Endothelial cell of hepatic sinusoid (primary cell): Measurements from ENCODE around the gene RABEP1.
"Not testable (repeated sequence)": the region's sequence is repeated elsewhere in the genome, so short reads cannot be mapped to it uniquely, and the experiment has no call there.

Source experiments
- in situ Hi-C: cut with HindIII; loops from 2 replicates; pipeline ENCODE4 v1.10.0; 2017; ENCODE audit warnings: low sequenced_read_pairs

The RABEP1 gene

GRCh38 chr17:5281814-5282641 lies at the start of gene RABEP1:
RABEP1 (plus strand) TSS chr17:5282284; CDS start chr17:5282487, 203 bp downstream.
- in situ Hi-C loops = no loop called here

- in situ Hi-C loops = not testable (repeated sequence)
Measured at GRCh38 chr17:5233492-5233891, 48.6 kb upstream of the RABEP1 start.

- in situ Hi-C loops = no loop called here
Measured at GRCh38 chr17:5234645-5235576, 47.2 kb upstream of the RABEP1 start, which contains the start of gene SCIMP. SCIMP (minus strand) TSS chr17:5234860; CDS start chr17:5234755, 105 bp downstream.

GRCh38 chr17:5236938-5237540 lies 45.0 kb upstream of the RABEP1 start:
- in situ Hi-C loops = no loop called here

GRCh38 chr17:5237541-5238016 lies 44.5 kb upstream of the RABEP1 start:
- in situ Hi-C loops = no loop called here

GRCh38 chr17:5238333-5238732 lies 43.8 kb upstream of the RABEP1 start:
- in situ Hi-C loops = no loop called here

GRCh38 chr17:5239769-5240168 lies 42.3 kb upstream of the RABEP1 start:
- in situ Hi-C loops = not testable (repeated sequence)

GRCh38 chr17:5241861-5242671 lies 40.0 kb upstream of the RABEP1 start:
- in situ Hi-C loops = no loop called here

GRCh38 chr17:5247621-5248020 lies 34.5 kb upstream of the RABEP1 start:
- in situ Hi-C loops = no loop called here

- in situ Hi-C loops = no loop called here
Measured at GRCh38 chr17:5248821-5249479, 33.1 kb upstream of the RABEP1 start.

GRCh38 chr17:5249615-5250014 lies 32.5 kb upstream of the RABEP1 start:
- in situ Hi-C loops = no loop called here

GRCh38 chr17:5254414-5254813 lies 27.7 kb upstream of the RABEP1 start:
- in situ Hi-C loops = no loop called here

- in situ Hi-C loops = no loop called here
Measured at GRCh38 chr17:5254903-5255521, 27.1 kb upstream of the RABEP1 start.

GRCh38 chr17:5257124-5257523 lies 25.0 kb upstream of the RABEP1 start:
- in situ Hi-C loops = no loop called here

GRCh38 chr17:5260542-5260941 lies 21.5 kb upstream of the RABEP1 start:
- in situ Hi-C loops = no loop called here

GRCh38 chr17:5262416-5262991 lies 19.6 kb upstream of the RABEP1 start:
- in situ Hi-C loops = no loop called here

- in situ Hi-C loops = no loop called here
Measured at GRCh38 chr17:5263441-5263840, 18.6 kb upstream of the RABEP1 start.

- in situ Hi-C loops = no loop called here
Measured at GRCh38 chr17:5264893-5265292, 17.2 kb upstream of the RABEP1 start.
